Activated T-helper 1 cell treated with anti-CD3 and anti-CD28 coated beads, Interleukin-12 subunit alpha, Interleukin-12 subunit beta, Interleukin-2, Interleukin-4 antibody, amounts not matched to agents 30 ng/mL and 10 ng/mL and 1 ng/mL, durations not matched to agents 14 hours and 24 hours and 36 hours (primary cell): ENCODE measurements around the gene CSNK1D. TPM values are rescaled to one million over a fixed set of nuclear protein-coding genes. Genes with fewer than 3 reads are reported as not detected.
"Not testable (repeated sequence)": the region's sequence is repeated elsewhere in the genome, so short reads cannot be mapped to it uniquely, and the experiment has no call there.

Source experiments
- DNase-seq: peaks from one replicate; pipeline ENCODE4 v3.0.0; 2021; ENCODE audit warnings: low spot score
- H3K27ac Mint-ChIP-seq: one replicate; pipeline ENCODE4 v1.8.0; 2021; ENCODE audit warnings: mild to moderate bottlenecking, mixed read lengths
- H3K27me3 Mint-ChIP-seq: one replicate; pipeline ENCODE4 v1.8.0; 2022; ENCODE audit warnings: mild to moderate bottlenecking, moderate library complexity, mixed read lengths; ENCODE audit not compliant: insufficient read depth
- H3K36me3 Mint-ChIP-seq: one replicate; pipeline ENCODE4 v1.8.0; 2021; ENCODE audit warnings: low read depth, mixed read lengths
- H3K4me1 Mint-ChIP-seq: one replicate; pipeline ENCODE4 v1.8.0; 2021; ENCODE audit warnings: low read depth, mixed read lengths
- H3K4me3 Mint-ChIP-seq: one replicate; pipeline ENCODE4 v1.8.0; 2021; ENCODE audit warnings: mild to moderate bottlenecking, moderate library complexity, mixed read lengths
- H3K9me3 Mint-ChIP-seq: one replicate; pipeline ENCODE4 v1.8.0; 2021; ENCODE audit warnings: mixed read lengths
- intact Hi-C: fragments of 100-400 bp; cut with micrococcal nuclease; formaldehyde crosslinking; loops from one replicate; pipeline ENCODE4 v1.15.1; 2024
- total RNA-seq: library from RNA; stranded (reverse); gene quantifications from 2 replicates; pipeline ENCODE4 v1.2.3, GENCODE V29; 2022

Gene CSNK1D
- total RNA-seq, 1 donor from 2014 or later: 161 TPM

GRCh38 chr17:82215095-82215971 is 58.2 kb downstream of the CSNK1D start:
- peak overlapping the region; percentile 84 for H3K27ac Mint-ChIP-seq
- no peak overlapping the region for H3K4me3 Mint-ChIP-seq
- H3K27me3 Mint-ChIP-seq: peaks cover 2% of the 10 kb centered on the region
- no peak for DNase-seq
- no peaks in the 10 kb centered on the region for H3K36me3 Mint-ChIP-seq
- no peaks in the 10 kb centered on the region for H3K9me3 Mint-ChIP-seq
- intact Hi-C loops: no loop called here
- H3K4me1 Mint-ChIP-seq: peaks cover 30% of the 10 kb centered on the region

GRCh38 chr17:82214012-82214628 is 59.4 kb downstream of the CSNK1D start:
- peaks cover 2% of the 10 kb centered on the region for H3K27me3 Mint-ChIP-seq
- H3K4me3 Mint-ChIP-seq: peak overlapping the region; percentile 74
- H3K9me3 Mint-ChIP-seq: no peaks in the 10 kb centered on the region
- no peak for DNase-seq
- intact Hi-C loops: no loop called here
- H3K4me1 Mint-ChIP-seq: peaks cover 36% of the 10 kb centered on the region
- H3K27ac Mint-ChIP-seq: peak overlapping the region; percentile 80
- H3K36me3 Mint-ChIP-seq: no peaks in the 10 kb centered on the region

DNA sequence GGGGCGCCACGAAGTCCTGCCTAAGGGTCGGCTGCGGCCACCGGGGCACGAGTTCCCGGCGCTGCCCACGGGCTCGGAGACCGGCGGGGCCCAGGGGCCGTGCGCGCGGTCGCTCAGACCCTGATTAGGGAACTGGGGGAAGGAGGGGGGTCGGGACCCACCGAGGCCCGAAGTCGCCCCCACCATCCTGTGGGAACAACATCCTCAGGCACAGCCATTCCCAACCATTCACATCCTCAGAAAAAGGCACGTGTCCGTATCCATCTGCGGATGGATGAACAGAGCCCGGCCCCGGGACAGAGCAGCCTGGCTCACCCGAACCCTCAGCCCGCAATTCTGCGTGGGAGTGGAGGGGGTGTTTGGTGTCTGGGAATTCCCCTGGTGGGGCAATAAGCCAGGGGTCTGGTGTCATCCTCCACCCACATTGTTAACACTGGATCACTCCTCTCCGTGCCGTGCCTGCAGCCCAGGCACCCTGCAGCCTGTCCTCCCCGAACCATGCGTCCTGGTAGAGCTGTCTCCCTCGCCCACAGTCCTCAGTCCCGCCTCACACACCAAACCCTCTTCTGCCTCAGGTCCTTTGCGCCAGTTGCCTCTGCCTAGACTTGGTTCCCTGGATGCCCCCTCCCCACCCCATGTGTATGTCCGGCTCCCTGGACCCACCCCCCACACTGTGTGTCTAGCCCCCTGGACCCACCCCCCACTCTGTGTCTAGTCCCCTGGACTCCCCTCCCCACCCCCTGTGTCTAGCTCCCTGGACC is 60.1 kb downstream of the CSNK1D start:
- H3K27me3 Mint-ChIP-seq: peaks cover 2% of the 10 kb centered on the region
- no peaks in the 10 kb centered on the region for H3K36me3 Mint-ChIP-seq
- no peaks in the 10 kb centered on the region for H3K9me3 Mint-ChIP-seq
- H3K4me3 Mint-ChIP-seq: peak overlapping the region; percentile 79
- H3K4me1 Mint-ChIP-seq: peaks cover 42% of the 10 kb centered on the region
- intact Hi-C loops: no loop called here
- peak; percentile 30 for DNase-seq
- peak overlapping the region; percentile 91 for H3K27ac Mint-ChIP-seq

DNA sequence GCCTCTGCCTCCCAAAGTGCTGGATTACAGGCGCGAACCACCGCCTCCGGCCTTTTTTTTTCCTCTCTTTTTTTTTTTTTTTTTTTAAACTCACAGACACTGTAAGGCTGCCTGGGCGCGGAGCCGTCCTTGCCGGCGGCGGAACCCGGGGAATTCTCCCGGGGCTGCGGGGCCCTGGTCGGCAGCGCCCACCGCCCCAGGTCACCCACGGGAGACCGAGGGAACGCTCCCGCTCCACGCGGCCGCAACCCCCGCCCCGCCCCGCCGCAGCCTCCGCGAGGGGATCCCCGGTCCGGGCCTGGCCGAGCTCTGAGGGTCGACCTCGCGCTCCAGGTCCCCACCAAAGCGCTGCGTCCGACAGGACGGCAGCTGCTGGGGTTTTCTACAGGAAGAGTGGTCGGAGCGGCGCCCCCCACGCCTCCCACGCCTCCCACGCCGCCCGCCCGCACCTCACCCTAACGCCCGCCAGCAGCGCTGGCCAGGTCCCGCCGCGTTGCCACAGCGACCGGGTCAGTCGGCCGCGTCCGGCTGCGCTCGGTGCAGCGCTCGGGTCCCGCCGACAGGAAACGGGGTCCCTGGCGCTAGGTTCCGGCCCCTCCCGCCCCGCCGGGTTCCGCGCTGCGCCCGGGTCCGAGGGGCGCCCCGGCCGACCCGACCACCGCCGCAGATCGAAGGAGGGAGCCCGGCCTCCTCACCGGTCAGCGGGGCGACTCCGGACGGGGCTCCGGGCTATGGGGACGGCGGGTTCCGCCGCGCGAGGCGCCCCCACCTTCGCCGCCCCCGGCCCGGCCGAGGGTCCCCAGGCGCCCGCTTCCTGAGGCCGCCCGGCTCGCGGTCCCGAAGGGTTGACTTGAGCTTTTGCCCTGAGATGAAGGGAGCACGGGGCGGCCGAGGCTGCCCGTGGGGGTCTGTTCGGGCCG is 60.9 kb downstream of the CSNK1D start, which contains the start of gene CCDC57:
Gene CCDC57, minus strand, starts transcription at position 512 of the 920 bp plus-strand sequence. CDS start 10,898 bp downstream, outside the sequence.
- intact Hi-C loops: no loop called here
- Mint-ChIP-seq H3K9me3 (no peaks in the 10 kb centered on the region), H3K27me3 (peaks cover 2% of the 10 kb centered on the region), H3K4me3 (peak within 1 kb of the TSS; percentile 79), H3K27ac (peak within 1 kb of the TSS; percentile 91), H3K4me1 (peaks cover 44% of the 10 kb centered on the region), H3K36me3 (peaks cover under 1% of the 10 kb centered on the region)
- peak; percentile 69 for DNase-seq

DNA sequence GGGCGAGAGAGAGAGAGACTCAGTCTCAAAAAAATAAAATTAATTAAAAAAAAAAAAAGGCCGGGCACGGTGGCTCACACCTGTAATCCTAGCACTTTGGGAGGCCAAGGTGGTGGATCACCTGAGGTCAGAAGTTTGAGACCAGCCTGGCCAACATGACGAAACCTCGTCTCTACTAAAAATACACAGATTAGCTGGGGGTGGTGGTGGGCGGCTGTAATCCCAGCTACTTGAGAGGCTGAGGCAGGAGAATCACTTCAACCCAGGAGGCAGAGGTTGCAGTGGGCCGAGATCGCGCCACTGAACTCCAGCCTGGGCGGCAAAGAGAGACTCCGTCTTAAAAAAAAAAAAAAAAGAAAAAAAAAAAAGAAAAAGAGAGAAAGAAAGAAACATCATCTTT is 62.8 kb downstream of the CSNK1D start:
- Mint-ChIP-seq H3K4me3 (peak overlapping the region; percentile 26), H3K4me1 (peaks cover 47% of the 10 kb centered on the region)
- H3K36me3 Mint-ChIP-seq, H3K9me3 Mint-ChIP-seq, H3K27me3 Mint-ChIP-seq, DNase-seq, intact Hi-C loops, H3K27ac Mint-ChIP-seq: not testable (repeated sequence)

GRCh38 chr17:82205720-82206508 is 67.6 kb downstream of the CSNK1D start:
- peaks cover 53% of the 10 kb centered on the region for H3K4me1 Mint-ChIP-seq
- peak overlapping the region; percentile 94 for H3K27ac Mint-ChIP-seq

GRCh38 chr17:82204831-82205719 is 68.4 kb downstream of the CSNK1D start:
- Mint-ChIP-seq H3K9me3 (no peaks in the 10 kb centered on the region), H3K27ac (peak overlapping the region; percentile 94), H3K4me1 (peaks cover 60% of the 10 kb centered on the region), H3K36me3 (peaks cover 6% of the 10 kb centered on the region), H3K4me3 (peak overlapping the region; percentile 63), H3K27me3 (no peaks in the 10 kb centered on the region)
- no peak for DNase-seq
- intact Hi-C loops: loop anchor here (10.0 kb wide), 1 partner anchor 80 kb away; no protein-coding TSS in a partner anchor

More at GRCh38 chr17:82205720-82206508, 67.6 kb downstream of the CSNK1D start:
- DNase-seq: peak; percentile 73
- intact Hi-C loops: loop anchor here (1.0 to 10.0 kb wide), 3 partner anchors 22 to 115 kb away; no protein-coding TSS in a partner anchor
- no peaks in the 10 kb centered on the region for H3K9me3 Mint-ChIP-seq
- H3K4me3 Mint-ChIP-seq: peak overlapping the region; percentile 63
- H3K36me3 Mint-ChIP-seq: peaks cover 6% of the 10 kb centered on the region
- no peaks in the 10 kb centered on the region for H3K27me3 Mint-ChIP-seq

DNA sequence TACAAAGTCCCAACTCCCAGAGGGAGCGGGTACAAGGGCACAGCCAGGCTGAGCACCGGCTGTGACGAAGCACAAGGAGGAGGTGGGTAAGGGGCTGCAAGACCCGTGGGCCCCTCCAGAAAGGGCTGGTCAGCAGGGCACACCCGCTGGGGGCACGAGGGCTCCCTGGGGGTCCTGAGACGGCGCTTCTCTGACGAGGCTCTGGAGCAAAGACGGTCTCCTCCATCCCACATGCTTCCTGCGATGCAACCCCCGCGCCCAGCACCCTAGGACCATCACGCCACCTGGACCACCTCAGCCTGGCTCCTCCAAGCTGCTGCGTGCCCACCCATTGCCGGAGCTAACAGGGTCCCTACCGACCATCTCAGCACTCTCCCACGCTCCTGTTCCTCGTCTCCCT is 69.6 kb downstream of the CSNK1D start:
- intact Hi-C loops: loop anchor here (10.0 kb wide), 1 partner anchor 79 kb away; no protein-coding TSS in a partner anchor
- Mint-ChIP-seq H3K4me3 (no peak overlapping the region), H3K27me3 (peaks cover 2% of the 10 kb centered on the region), H3K4me1 (peaks cover 64% of the 10 kb centered on the region), H3K36me3 (peaks cover 6% of the 10 kb centered on the region), H3K9me3 (no peaks in the 10 kb centered on the region), H3K27ac (no peak overlapping the region)
- DNase-seq: no peak

DNA sequence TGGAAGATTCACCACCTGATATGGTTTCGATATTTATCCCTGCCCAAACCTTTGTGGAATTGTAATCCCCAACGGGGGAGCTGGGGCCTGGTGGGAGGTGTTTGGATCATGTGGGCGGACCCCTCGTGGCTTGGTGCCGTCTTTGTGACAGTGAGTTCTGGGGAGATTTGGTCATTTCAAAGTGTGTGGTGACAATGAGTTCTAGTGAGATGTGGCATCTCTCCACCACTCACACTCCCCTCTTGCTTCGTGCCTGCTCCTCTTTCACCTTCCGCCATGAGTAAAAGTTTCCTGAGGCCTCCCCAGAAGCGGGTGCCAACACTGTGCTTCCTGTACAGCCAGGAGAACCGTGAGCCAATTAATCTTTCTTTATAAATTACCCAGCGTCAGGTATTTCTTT is 70.5 kb downstream of the CSNK1D start:
- Mint-ChIP-seq H3K27ac (no peak overlapping the region), H3K9me3 (no peaks in the 10 kb centered on the region), H3K27me3 (peaks cover 2% of the 10 kb centered on the region), H3K4me1 (peaks cover 70% of the 10 kb centered on the region), H3K4me3 (no peak overlapping the region), H3K36me3 (peaks cover 13% of the 10 kb centered on the region)
- intact Hi-C loops: loop anchor here (10.0 kb wide), 1 partner anchor 78 kb away; no protein-coding TSS in a partner anchor
- no peak for DNase-seq

- no peak for DNase-seq
- H3K4me3 Mint-ChIP-seq: no peak overlapping the region
- H3K4me1 Mint-ChIP-seq: peaks cover 69% of the 10 kb centered on the region
- H3K27ac Mint-ChIP-seq: no peak overlapping the region
- peaks cover 18% of the 10 kb centered on the region for H3K36me3 Mint-ChIP-seq
- no peaks in the 10 kb centered on the region for H3K9me3 Mint-ChIP-seq
- intact Hi-C loops: loop anchor here (10.0 kb wide), 1 partner anchor 77 kb away; no protein-coding TSS in a partner anchor
- H3K27me3 Mint-ChIP-seq: peaks cover 2% of the 10 kb centered on the region
Measured at GRCh38 chr17:82201498-82201910, 72.0 kb downstream of the CSNK1D start.
